ENCODE data around the gene AGBL3. TPM values are rescaled to one million over a fixed set of nuclear protein-coding genes. Genes with fewer than 3 reads are reported as not detected.

Gene AGBL3
- total RNA-seq, 1 donor from 2014 or later = 8.8 TPM

DNA sequence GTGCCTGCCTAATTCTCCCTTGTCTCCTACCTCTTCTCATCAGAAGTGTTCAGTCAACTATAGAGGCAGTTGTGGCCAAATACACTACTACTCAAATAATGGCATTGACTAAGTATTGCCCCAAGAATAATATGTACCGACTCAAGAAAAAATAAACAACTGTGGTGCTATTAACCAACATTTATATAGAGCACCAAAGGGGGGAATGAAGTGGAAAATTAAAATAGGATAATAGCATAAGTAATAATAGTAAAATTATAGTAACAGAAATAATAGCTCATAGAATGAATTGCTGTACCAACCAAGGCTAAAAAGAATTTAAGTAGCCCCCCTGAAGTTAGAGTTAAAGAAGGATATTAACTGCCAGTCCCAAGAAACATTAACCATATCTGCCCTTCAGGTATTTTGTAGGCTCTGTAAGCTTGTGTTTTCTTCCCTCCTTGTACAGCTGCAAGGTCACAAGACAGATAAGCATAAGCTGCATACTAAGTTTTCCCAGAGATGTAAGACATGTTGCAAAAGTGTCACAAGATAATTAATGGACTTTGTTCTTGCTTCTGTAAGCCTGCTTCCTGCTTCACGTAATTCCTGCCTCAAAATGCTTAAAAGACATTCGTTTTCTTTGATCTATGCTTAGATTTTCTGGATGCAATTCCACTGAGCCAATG, 195.1 kb downstream of the AGBL3 start:
- Mint-ChIP-seq H3K36me3 (ENCODE audit: insufficient read depth) (peaks cover 49% of the 10 kb centered on the region), H3K4me3 (ENCODE audit: low read depth) (no peak overlapping the region), H3K27ac (no peak overlapping the region), H3K4me1 (ENCODE audit: low read depth) (peaks cover 4% of the 10 kb centered on the region), H3K9me3 (ENCODE audit: low read depth) (peaks cover 32% of the 10 kb centered on the region), H3K27me3 (no peaks in the 10 kb centered on the region)
- TF ChIP-seq, protein P1, sequence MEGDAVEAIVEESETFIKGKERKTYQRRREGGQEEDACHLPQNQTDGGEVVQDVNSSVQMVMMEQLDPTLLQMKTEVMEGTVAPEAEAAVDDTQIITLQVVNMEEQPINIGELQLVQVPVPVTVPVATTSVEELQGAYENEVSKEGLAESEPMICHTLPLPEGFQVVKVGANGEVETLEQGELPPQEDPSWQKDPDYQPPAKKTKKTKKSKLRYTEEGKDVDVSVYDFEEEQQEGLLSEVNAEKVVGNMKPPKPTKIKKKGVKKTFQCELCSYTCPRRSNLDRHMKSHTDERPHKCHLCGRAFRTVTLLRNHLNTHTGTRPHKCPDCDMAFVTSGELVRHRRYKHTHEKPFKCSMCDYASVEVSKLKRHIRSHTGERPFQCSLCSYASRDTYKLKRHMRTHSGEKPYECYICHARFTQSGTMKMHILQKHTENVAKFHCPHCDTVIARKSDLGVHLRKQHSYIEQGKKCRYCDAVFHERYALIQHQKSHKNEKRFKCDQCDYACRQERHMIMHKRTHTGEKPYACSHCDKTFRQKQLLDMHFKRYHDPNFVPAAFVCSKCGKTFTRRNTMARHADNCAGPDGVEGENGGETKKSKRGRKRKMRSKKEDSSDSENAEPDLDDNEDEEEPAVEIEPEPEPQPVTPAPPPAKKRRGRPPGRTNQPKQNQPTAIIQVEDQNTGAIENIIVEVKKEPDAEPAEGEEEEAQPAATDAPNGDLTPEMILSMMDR (IDR thresholded peaks at IDR 0.05; ENCODE audit: unreplicated experiment) = no peak
- no peak for DNase-seq (ENCODE audit: low spot score, unreplicated experiment)

DNA sequence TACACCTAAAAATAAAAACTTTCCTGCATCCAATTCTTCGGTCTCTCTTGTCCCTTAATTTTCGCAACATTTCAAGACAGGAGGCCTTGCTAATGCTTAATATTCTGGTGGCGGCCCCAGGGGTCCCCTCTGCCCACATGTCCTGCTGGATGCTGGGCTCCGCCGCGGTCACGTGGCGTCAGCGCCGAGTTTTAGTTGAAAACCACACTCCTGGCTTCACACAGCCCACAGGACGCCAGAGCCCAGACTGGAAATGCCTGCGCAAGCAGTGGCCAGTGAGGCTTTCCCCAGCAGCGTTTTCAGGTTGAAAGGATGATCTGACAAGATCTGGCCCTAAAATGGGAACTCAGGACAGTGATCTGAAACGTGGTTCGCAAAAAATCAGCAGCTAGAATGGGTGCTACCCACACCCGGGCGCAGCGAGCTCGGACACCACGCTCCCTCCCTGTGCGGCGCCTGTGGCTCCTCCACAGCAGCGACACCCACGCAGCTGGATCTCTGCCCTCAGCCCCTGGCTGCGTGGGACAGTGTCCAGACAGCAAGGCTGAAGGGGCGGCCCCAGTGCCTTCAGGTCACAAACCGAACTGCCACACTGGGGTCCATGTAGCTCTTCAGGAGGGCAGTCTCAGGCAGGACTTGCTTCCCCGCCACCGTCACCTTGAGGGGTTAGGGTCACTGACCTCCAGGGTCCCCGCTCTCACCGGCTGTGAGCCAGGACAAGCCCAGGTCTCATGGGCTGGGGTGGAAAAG, 195.8 kb downstream of the AGBL3 start:
- H3K27ac Mint-ChIP-seq = no peak overlapping the region

DNA sequence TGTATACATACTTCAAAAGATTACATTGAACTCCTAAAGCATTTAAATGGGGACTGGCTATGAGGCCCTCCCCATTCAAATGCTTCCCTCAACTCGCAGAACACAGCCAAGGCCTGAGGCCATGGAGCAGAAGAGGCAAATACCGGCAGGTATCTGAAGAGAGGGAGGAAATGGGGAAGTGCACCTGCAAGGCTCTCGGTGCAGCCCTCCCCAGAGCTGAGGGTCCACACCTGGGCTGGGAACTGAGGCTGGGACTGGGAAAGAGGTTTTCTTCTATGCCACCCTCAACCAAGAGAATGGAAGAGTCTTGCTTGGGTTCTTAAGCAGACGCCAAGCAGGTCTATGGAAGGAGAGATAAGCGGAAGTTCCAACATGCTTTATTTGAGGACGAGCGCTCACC, 197.2 kb downstream of the AGBL3 start:
- peaks cover 4% of the 10 kb centered on the region for H3K4me1 Mint-ChIP-seq (ENCODE audit: low read depth)
- no peak overlapping the region for H3K27ac Mint-ChIP-seq
- TF ChIP-seq, protein P1 (IDR thresholded peaks at IDR 0.05; ENCODE audit: unreplicated experiment) = no peak
- peaks cover 32% of the 10 kb centered on the region for H3K9me3 Mint-ChIP-seq (ENCODE audit: low read depth)
- DNase-seq (ENCODE audit: low spot score, unreplicated experiment) = no peak
- H3K27me3 Mint-ChIP-seq = no peaks in the 10 kb centered on the region
- H3K4me3 Mint-ChIP-seq (ENCODE audit: low read depth) = no peak overlapping the region
- H3K36me3 Mint-ChIP-seq (ENCODE audit: insufficient read depth) = peaks cover 51% of the 10 kb centered on the region

More for the DNA sequence above, 195.8 kb downstream of the AGBL3 start:
- Mint-ChIP-seq H3K36me3 (ENCODE audit: insufficient read depth) (peaks cover 49% of the 10 kb centered on the region), H3K4me1 (ENCODE audit: low read depth) (peaks cover 4% of the 10 kb centered on the region), H3K9me3 (ENCODE audit: low read depth) (peaks cover 32% of the 10 kb centered on the region), H3K27me3 (no peaks in the 10 kb centered on the region), H3K4me3 (ENCODE audit: low read depth) (no peak overlapping the region)
- TF ChIP-seq, protein P1 (IDR thresholded peaks at IDR 0.05; ENCODE audit: unreplicated experiment) = no peak
- DNase-seq (ENCODE audit: low spot score, unreplicated experiment) = no peak

DNA sequence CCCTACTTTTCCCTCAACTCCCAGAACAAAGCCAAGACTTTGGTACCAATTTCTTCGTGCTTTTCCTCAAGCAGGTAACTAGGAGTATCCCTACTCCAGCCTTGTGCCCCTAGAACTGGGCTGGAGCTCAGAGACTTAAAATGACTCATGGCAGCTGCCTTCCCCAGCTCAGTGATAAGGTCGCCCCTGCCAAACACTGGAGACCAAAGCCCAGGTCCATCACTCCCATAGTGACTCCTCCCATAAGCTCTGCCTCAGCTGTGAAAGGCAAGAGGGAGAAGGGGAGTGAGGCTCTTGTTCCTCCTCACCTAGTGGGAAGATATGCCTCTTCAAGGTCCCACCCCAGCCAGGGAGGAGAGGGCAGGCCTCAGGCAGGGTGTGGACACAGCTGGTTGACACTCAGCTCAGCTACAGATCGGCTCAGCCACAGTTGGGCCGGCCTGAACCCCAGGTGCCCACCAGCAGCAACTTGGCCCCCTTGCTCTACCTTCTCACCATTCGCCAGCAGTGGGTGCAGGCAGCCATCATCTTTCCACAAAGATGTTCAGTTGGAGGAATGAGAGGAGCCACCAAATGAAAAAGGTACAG, 198.0 kb downstream of the AGBL3 start:
- H3K9me3 Mint-ChIP-seq (ENCODE audit: low read depth) = peaks cover 27% of the 10 kb centered on the region
- no peak overlapping the region for H3K4me3 Mint-ChIP-seq (ENCODE audit: low read depth)
- no peak for DNase-seq (ENCODE audit: low spot score, unreplicated experiment)
- peaks cover 2% of the 10 kb centered on the region for H3K4me1 Mint-ChIP-seq (ENCODE audit: low read depth)
- no peak overlapping the region for H3K27ac Mint-ChIP-seq
- TF ChIP-seq, protein P1 (IDR thresholded peaks at IDR 0.05; ENCODE audit: unreplicated experiment) = no peak
- no peaks in the 10 kb centered on the region for H3K27me3 Mint-ChIP-seq
- peaks cover 46% of the 10 kb centered on the region for H3K36me3 Mint-ChIP-seq (ENCODE audit: insufficient read depth)

Other genes with a start within 250 kb of the AGBL3 start
- gene CALD1, start 206.9 kb upstream of the AGBL3 start, total RNA-seq = 95.4 and 106 TPM in 2 replicates
- 0.14 TPM in 1 of 2 replicates, not detected in the other for gene TMEM140, start 161.6 kb downstream of the AGBL3 start, total RNA-seq
- 73.8 and 76.1 TPM in 2 replicates for gene CYREN, start 184.2 kb downstream of the AGBL3 start, total RNA-seq
- gene WDR91, start 225.0 kb downstream of the AGBL3 start, total RNA-seq = 15.7 and 23.1 TPM in 2 replicates
- gene STRA8, start 247.3 kb downstream of the AGBL3 start, total RNA-seq = not detected in 2 replicates